ENCODE results near the gene RPL35.

The RPL35 gene

DNA sequence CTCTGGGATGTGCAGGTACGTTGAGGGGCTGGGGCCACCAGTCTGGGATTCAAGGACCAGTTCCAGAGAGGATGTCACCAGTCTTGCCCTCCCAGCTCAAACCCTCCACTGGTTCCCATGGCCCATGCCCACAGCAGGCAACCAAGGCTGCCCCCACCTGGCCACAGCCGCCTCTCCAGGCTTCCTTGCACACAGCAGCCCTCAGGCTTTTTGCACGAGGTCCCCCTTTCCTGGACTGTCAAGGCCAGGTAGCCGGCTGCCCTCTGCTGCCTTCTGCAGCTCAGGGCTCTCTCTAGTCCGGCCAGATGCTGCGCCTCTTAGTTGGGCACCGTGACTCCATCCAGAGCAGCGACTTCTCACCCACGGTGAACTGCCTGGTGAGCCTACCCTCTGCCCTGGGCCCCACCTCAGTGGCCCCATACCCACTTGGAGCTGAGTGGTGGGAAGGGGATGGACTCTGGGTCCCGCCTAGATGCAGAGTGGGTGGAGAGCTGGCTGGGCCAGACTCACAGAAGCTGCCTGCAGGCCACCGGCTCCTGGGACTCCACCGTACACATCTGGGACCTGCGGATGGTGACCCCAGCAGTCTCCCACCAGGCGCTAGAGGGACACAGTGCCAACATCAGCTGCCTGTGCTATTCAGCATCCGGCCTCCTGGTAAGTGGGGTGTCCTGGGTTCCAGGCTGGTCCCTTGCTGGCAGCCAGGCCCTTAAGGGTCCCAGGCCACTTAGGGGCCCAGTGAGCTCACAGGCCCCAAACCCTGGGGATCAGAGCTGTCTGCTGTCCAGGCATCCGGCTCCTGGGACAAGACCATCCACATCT is 5.6 kb downstream of the RPL35 start:
- peak overlapping the region; percentile 19; the same call in 1 of the 2 replicates for H3K27ac ChIP-seq
- peak; percentile 58 for TF ChIP-seq CTCF (conservative IDR thresholded peaks at IDR 0.05)

DNA sequence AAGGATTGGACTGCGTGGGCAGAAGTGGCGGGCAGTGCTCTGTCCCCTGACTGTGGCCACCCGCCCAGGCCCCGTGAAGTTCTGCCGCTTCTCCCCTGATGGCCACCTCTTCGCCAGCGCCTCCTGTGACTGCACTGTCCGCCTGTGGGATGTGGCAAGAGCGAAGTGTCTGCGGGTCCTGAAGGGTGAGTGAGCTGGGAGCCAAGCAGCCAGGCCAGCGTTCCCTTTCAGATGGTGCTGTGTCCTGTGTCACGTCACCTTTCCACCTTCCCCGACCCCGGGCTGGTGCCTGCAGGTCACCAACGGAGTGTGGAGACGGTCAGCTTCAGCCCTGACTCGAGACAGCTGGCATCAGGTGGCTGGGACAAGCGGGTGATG is 6.2 kb downstream of the RPL35 start:
- TF ChIP-seq CTCF (conservative IDR thresholded peaks at IDR 0.05) = no peak
- no peak overlapping the region for H3K27ac ChIP-seq

DNA sequence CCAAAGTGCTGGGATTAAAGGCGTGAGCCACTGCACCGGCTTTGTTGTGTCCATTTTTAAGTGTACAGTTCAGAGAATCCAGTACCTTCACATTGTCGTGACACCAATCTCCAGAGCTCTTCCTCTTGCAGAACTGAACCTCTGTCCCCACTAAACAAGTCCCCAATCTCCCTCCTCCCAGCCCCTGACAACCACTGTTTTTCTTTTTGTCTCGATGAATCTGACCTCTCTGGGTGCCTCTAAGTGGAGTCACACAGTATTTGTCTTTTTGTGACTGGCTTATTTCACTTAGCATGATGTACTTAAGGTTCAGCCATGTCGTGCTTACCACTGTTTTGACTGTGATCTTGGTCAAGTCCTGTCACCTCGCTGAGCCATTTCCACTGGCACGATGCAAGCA is 6.9 kb downstream of the RPL35 start:
- no peak for TF ChIP-seq CTCF (conservative IDR thresholded peaks at IDR 0.05)
- H3K27ac ChIP-seq = no peak overlapping the region

DNA sequence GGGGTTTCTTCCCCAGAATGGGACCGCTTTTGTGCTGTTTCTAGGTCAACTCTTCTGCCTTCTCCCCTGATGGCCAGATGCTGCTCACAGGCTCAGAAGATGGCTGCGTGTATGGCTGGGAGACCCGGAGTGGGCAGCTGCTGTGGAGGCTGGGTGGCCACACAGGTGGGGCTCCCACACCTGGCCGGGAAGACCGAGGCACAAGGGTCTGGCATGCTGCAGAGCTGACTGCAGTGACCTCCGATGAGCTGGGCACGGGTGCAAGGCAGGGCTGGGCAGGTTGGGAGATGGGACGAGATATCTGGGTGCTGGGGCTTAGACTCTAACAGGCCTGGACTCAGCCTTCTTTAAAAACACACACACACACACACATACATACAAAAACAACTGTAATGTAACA is 7.6 kb downstream of the RPL35 start:
- TF ChIP-seq CTCF (conservative IDR thresholded peaks at IDR 0.05) = no peak
- no peak overlapping the region for H3K27ac ChIP-seq

DNA sequence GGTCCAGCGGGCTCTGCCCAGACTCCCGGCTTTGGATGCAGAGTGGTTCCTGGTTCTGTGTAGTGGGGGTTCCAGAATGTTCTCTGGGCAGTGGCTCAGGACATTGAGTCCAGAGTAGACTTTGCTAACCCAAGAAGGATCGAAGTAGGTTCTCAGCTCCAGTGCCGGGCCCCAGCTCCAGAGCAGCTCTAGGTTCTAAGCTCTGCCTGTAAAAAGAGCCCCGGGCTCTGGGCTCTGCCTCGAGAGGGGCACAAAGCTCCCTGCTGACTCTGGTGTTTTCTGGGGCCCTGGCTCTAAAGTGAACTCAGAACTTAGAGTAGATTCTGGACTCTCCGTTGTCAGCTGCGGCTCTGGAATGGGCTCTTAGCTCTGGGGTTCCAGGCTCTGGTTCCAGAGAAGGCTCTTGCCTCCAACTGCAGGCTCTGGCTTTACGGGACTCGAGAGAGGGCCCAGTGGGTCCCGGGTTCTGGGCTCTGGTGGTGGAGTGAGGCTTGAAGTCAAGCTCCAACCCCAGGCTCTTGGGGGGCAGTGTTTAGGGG is 8.1 kb downstream of the RPL35 start:
- no peak for TF ChIP-seq CTCF (conservative IDR thresholded peaks at IDR 0.05)
- H3K27ac ChIP-seq = peak overlapping the region; percentile 40; the same call in 1 of the 2 replicates

DNA sequence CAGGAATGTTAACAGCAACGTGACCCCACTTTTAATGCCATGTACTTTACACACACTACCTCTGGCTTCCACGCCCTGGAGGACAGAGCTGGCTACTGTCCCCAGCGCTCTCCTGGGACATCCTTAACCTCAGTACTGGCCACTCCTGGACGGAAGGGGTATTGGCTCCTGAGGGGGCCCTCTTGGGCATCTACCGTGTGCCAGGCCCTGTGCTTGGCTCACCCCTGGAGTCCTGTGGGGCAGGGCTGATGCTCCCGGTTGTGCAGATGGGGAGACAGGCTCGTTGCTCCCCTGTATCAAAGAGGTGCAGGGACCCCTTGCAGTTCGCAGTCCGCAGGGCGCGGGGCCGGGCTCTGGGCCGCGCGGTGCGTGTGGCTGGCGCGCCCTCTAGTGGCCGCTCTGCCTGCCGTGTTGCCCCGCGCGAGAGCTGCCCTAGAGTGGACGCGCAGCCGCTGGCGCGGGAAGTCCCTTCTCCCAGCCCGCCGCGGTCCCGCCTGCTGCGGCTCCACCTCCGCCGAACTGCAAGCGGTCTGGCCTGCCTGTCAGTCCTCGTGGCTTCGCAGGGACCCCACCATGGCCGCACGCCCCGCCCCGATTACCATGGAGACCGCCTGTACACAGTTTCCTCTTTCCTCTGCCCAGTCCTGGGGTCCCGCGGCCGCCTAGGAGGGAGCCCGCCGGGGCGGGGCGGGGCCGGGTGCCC is 8.8 kb downstream of the RPL35 start, which contains the start of gene WDR38:
TSS of gene WDR38 (plus strand) at position 632 of the 703 bp plus-strand sequence. CDS start 72 bp downstream, outside the sequence.
- TF ChIP-seq CTCF (conservative IDR thresholded peaks at IDR 0.05) = peak; percentile 100
- H3K27ac ChIP-seq = peak within 1 kb of the TSS; percentile 40; the same call in 1 of the 2 replicates
